ENCODE results near the gene ZCCHC24. TPM values are rescaled to one million over a fixed set of nuclear protein-coding genes. Genes with fewer than 3 reads are reported as not detected.

ZCCHC24 gene
- total RNA-seq, 1 donor from 2014 or later: 180 TPM

- Histone ChIP-seq H3K9me3 (no peaks in the 10 kb centered on the region), H3K36me3 (no peaks in the 10 kb centered on the region), H3K27ac (no peak overlapping the region), H3K4me1 (no peaks in the 10 kb centered on the region), H3K27me3 (no peaks in the 10 kb centered on the region), H3K4me3 (no peak overlapping the region)
- intact Hi-C loops (cut with DNase I): no loop called here
- no peak for DNase-seq (ENCODE audit: low spot score in 2 of 2)
- TF ChIP-seq CTCF (IDR thresholded peaks at IDR 0.05): no peak
Measured at GRCh38 chr10:79471776-79472175, 26.4 kb upstream of the ZCCHC24 start.

- TF ChIP-seq CTCF (IDR thresholded peaks at IDR 0.05): no peak
- no peak for DNase-seq (ENCODE audit: low spot score in 2 of 2)
- Histone ChIP-seq H3K9me3 (no peaks in the 10 kb centered on the region), H3K36me3 (no peaks in the 10 kb centered on the region), H3K27me3 (no peaks in the 10 kb centered on the region), H3K27ac (no peak overlapping the region), H3K4me1 (no peaks in the 10 kb centered on the region), H3K4me3 (no peak overlapping the region)
- intact Hi-C loops (cut with DNase I): no loop called here
Measured at GRCh38 chr10:79470096-79470495, 24.7 kb upstream of the ZCCHC24 start.

- no peaks in the 10 kb centered on the region for H3K36me3 ChIP-seq
- no peak for DNase-seq (ENCODE audit: low spot score in 2 of 2)
- H3K4me1 ChIP-seq: no peaks in the 10 kb centered on the region
- H3K9me3 ChIP-seq: no peaks in the 10 kb centered on the region
- intact Hi-C loops (cut with DNase I): no loop called here
- H3K4me3 ChIP-seq: no peak overlapping the region
- no peaks in the 10 kb centered on the region for H3K27me3 ChIP-seq
- no peak overlapping the region for H3K27ac ChIP-seq
- TF ChIP-seq CTCF (IDR thresholded peaks at IDR 0.05): no peak
Measured at GRCh38 chr10:79468841-79469585, 23.6 kb upstream of the ZCCHC24 start.

GRCh38 chr10:79468015-79468560, 22.7 kb upstream of the ZCCHC24 start:
- Histone ChIP-seq H3K27me3 (no peaks in the 10 kb centered on the region), H3K4me3 (no peak overlapping the region), H3K9me3 (no peaks in the 10 kb centered on the region), H3K36me3 (no peaks in the 10 kb centered on the region), H3K27ac (peak overlapping the region in 1 of 2 donors; percentile 26), H3K4me1 (no peaks in the 10 kb centered on the region)
- no peak for TF ChIP-seq CTCF (IDR thresholded peaks at IDR 0.05)
- DNase-seq (ENCODE audit: low spot score in 2 of 2): no peak
- intact Hi-C loops (cut with DNase I): no loop called here

- H3K27ac ChIP-seq: no peak overlapping the region
- no peaks in the 10 kb centered on the region for H3K27me3 ChIP-seq
- no peak overlapping the region for H3K4me3 ChIP-seq
- TF ChIP-seq CTCF (IDR thresholded peaks at IDR 0.05): no peak
- intact Hi-C loops (cut with DNase I): no loop called here
- no peaks in the 10 kb centered on the region for H3K36me3 ChIP-seq
- H3K9me3 ChIP-seq: no peaks in the 10 kb centered on the region
- no peak for DNase-seq (ENCODE audit: low spot score in 2 of 2)
- H3K4me1 ChIP-seq: no peaks in the 10 kb centered on the region
Measured at GRCh38 chr10:79465341-79465740, 19.9 kb upstream of the ZCCHC24 start.

Measured in ascending aorta (tissue), 2 donors.